RWPE2 (cell line): Measurements from ENCODE around the gene OCA2.

Source experiments
- ATAC-seq: fragments of 200-7000 bp; cut with Tn5 transposase; 3 replicates; pipeline ENCODE4 v1.9.1; 2021; ENCODE audit warnings: low read depth
- DNase-seq: peaks from one replicate; pipeline ENCODE4 v3.0.0-alpha.2; 2020; ENCODE audit warnings: low spot score
- H3K27ac ChIP-seq: fragments of 450-650 bp; 2 replicates; pipeline ENCODE4 v1.5.1; 2017; ENCODE audit warnings: mild to moderate bottlenecking; ENCODE audit not compliant: poor library complexity, severe bottlenecking
- H3K27me3 ChIP-seq: fragments of 250-450 bp; sonication (Bioruptor Pico); 2 replicates; pipeline ENCODE4 v1.5.1; 2021; ENCODE audit warnings: mild to moderate bottlenecking, moderate library complexity; ENCODE audit not compliant: insufficient read depth, poor library complexity, severe bottlenecking
- H3K36me3 ChIP-seq: fragments of 250-450 bp; sonication (Bioruptor Pico); 2 replicates; pipeline ENCODE4 v1.5.1; 2020; ENCODE audit warnings: low read depth, mild to moderate bottlenecking, moderate library complexity
- H3K4me1 ChIP-seq: fragments of 250-450 bp; sonication (Bioruptor Pico); 2 replicates; pipeline ENCODE4 v1.5.1; 2021; ENCODE audit warnings: mild to moderate bottlenecking, moderate library complexity; ENCODE audit not compliant: insufficient read depth, poor library complexity, severe bottlenecking
- H3K4me3 ChIP-seq: fragments of 250-450 bp; sonication (Bioruptor Pico); 2 replicates; pipeline ENCODE4 v1.5.1; 2021; ENCODE audit warnings: mild to moderate bottlenecking, moderate library complexity; ENCODE audit not compliant: severe bottlenecking
- H3K9me3 ChIP-seq: fragments of 250-450 bp; sonication (Bioruptor Pico); 2 replicates; pipeline ENCODE4 v1.5.1; 2021; ENCODE audit warnings: mild to moderate bottlenecking, moderate library complexity; ENCODE audit not compliant: severe bottlenecking
- TF ChIP-seq, protein P1 (sequence below): fragments of 450-650 bp; IDR thresholded peaks from one replicate; pipeline ENCODE4 v1.5.1; 2017; ENCODE audit warnings: mild to moderate bottlenecking, moderate library complexity; ENCODE audit not compliant: poor library complexity, severe bottlenecking

The OCA2 gene

GRCh38 chr15:27970661-27971392 lies 128.3 kb downstream of the OCA2 start:
- Histone ChIP-seq H3K36me3 (no peaks in the 10 kb centered on the region), H3K4me3 (no peak overlapping the region), H3K27me3 (no peaks in the 10 kb centered on the region), H3K27ac (no peak overlapping the region), H3K9me3 (no peaks in the 10 kb centered on the region), H3K4me1 (no peaks in the 10 kb centered on the region)
- TF ChIP-seq, protein P1, sequence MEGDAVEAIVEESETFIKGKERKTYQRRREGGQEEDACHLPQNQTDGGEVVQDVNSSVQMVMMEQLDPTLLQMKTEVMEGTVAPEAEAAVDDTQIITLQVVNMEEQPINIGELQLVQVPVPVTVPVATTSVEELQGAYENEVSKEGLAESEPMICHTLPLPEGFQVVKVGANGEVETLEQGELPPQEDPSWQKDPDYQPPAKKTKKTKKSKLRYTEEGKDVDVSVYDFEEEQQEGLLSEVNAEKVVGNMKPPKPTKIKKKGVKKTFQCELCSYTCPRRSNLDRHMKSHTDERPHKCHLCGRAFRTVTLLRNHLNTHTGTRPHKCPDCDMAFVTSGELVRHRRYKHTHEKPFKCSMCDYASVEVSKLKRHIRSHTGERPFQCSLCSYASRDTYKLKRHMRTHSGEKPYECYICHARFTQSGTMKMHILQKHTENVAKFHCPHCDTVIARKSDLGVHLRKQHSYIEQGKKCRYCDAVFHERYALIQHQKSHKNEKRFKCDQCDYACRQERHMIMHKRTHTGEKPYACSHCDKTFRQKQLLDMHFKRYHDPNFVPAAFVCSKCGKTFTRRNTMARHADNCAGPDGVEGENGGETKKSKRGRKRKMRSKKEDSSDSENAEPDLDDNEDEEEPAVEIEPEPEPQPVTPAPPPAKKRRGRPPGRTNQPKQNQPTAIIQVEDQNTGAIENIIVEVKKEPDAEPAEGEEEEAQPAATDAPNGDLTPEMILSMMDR: no peak
- no peak for DNase-seq
- no peak for ATAC-seq

GRCh38 chr15:27967541-27967940 lies 131.6 kb downstream of the OCA2 start:
- no peak for ATAC-seq

GRCh38 chr15:27965546-27965945 lies 133.6 kb downstream of the OCA2 start:
- H3K4me1 ChIP-seq: no peaks in the 10 kb centered on the region
- H3K36me3 ChIP-seq: no peaks in the 10 kb centered on the region
- ATAC-seq (no peak), DNase-seq (no peak)
- TF ChIP-seq, protein P1: no peak
- no peak overlapping the region for H3K4me3 ChIP-seq
- no peaks in the 10 kb centered on the region for H3K27me3 ChIP-seq
- no peaks in the 10 kb centered on the region for H3K9me3 ChIP-seq
- no peak overlapping the region for H3K27ac ChIP-seq

More at GRCh38 chr15:27967541-27967940, 131.6 kb downstream of the OCA2 start:
- DNase-seq: no peak
- H3K4me1 ChIP-seq: no peaks in the 10 kb centered on the region
- H3K4me3 ChIP-seq: no peak overlapping the region
- no peaks in the 10 kb centered on the region for H3K9me3 ChIP-seq
- no peaks in the 10 kb centered on the region for H3K36me3 ChIP-seq
- H3K27ac ChIP-seq: no peak overlapping the region
- no peaks in the 10 kb centered on the region for H3K27me3 ChIP-seq
- TF ChIP-seq, protein P1: no peak

- H3K36me3 ChIP-seq: no peaks in the 10 kb centered on the region
- no peak overlapping the region for H3K27ac ChIP-seq
- TF ChIP-seq, protein P1: no peak
- H3K9me3 ChIP-seq: no peaks in the 10 kb centered on the region
- ATAC-seq (no peak), DNase-seq (no peak)
- H3K4me3 ChIP-seq: no peak overlapping the region
- no peaks in the 10 kb centered on the region for H3K4me1 ChIP-seq
- no peaks in the 10 kb centered on the region for H3K27me3 ChIP-seq
Measured at GRCh38 chr15:27961801-27962200, 137.3 kb downstream of the OCA2 start.

GRCh38 chr15:27958911-27959578 lies 140.1 kb downstream of the OCA2 start:
- DNase-seq (no peak), ATAC-seq (no peak)
- no peak overlapping the region for H3K4me3 ChIP-seq
- H3K9me3 ChIP-seq: no peaks in the 10 kb centered on the region
- H3K4me1 ChIP-seq: peaks cover 2% of the 10 kb centered on the region
- TF ChIP-seq, protein P1: no peak
- H3K27ac ChIP-seq: no peak overlapping the region
- H3K36me3 ChIP-seq: no peaks in the 10 kb centered on the region
- H3K27me3 ChIP-seq: no peaks in the 10 kb centered on the region
